Liver (tissue), 9 donors: ENCODE data around the gene CDH16. TPM values are rescaled to one million over a fixed set of nuclear protein-coding genes. Genes with fewer than 3 reads are reported as not detected.

ENCODE experiments used
- DNase-seq: peaks from one replicate; pipeline ENCODE4 v3.0.0-alpha.2; 2017; ENCODE audit warnings: low spot score
- H3K27ac ChIP-seq, 2 donors: one replicate each; pipeline ENCODE4 v1.7.0; 2013; ENCODE audit warnings: inconsistent platforms in 2 of 2, low read length in 2 of 2, control low read depth in 1 of 2, low read depth in 1 of 2, mild to moderate bottlenecking in 1 of 2
- H3K27me3 ChIP-seq, 4 donors: one replicate each; pipeline versions ENCODE4 v1.6.1 to v1.7.0; 2013; ENCODE audit warnings: low read length in 3 of 4, inconsistent platforms in 1 of 4, mild to moderate bottlenecking in 1 of 4, moderate library complexity in 1 of 4; ENCODE audit not compliant: control insufficient read depth in 4 of 4, insufficient read depth in 4 of 4
- H3K36me3 ChIP-seq, 4 donors: one replicate each; pipeline versions ENCODE4 v1.6.1 to v1.7.0; 2013; ENCODE audit warnings: low read length in 3 of 4, mild to moderate bottlenecking in 3 of 4, low read depth in 1 of 4, moderate library complexity in 1 of 4; ENCODE audit not compliant: control insufficient read depth in 4 of 4, insufficient read depth in 3 of 4
- H3K4me1 ChIP-seq, 4 donors: one replicate each; pipeline versions ENCODE4 v1.6.1 to v1.7.0; 2013; ENCODE audit warnings: low read length in 3 of 4, mild to moderate bottlenecking in 3 of 4, moderate library complexity in 1 of 4; ENCODE audit not compliant: control insufficient read depth in 4 of 4, insufficient read depth in 4 of 4
- H3K4me3 ChIP-seq, 3 donors: one replicate each; pipeline versions ENCODE4 v1.6.1 to v1.7.0; 2013; ENCODE audit warnings: low read length in 3 of 3, control low read depth in 1 of 3, low read depth in 1 of 3, mild to moderate bottlenecking in 1 of 3
- H3K9ac ChIP-seq, 2 donors: one replicate each; pipeline ENCODE4 v1.7.0; 2013; ENCODE audit warnings: low read length in 2 of 2, mild to moderate bottlenecking in 2 of 2, moderate library complexity in 2 of 2, control low read depth in 1 of 2, low read depth in 1 of 2
- H3K9me3 ChIP-seq, 4 donors: one replicate each; pipeline versions ENCODE4 v1.6.1 to v1.7.0; 2013; ENCODE audit warnings: low read length in 3 of 4; ENCODE audit not compliant: control insufficient read depth in 4 of 4
- EGR1 ChIP-seq, 2 donors: IDR thresholded peaks; 2 replicates each; pipeline ENCODE4 v1.6.1; 2016 to 2018; ENCODE audit warnings: antibody characterized with exemption in 2 of 2, low read depth in 2 of 2
- FOXA1 ChIP-seq: IDR thresholded peaks from 2 replicates; pipeline ENCODE4 v1.6.1; 2016; ENCODE audit warnings: antibody characterized with exemption
- FOXA2 ChIP-seq: IDR thresholded peaks from 2 replicates; pipeline ENCODE4 v1.6.1; 2016; ENCODE audit warnings: antibody characterized with exemption
- GABPA ChIP-seq, 2 donors: IDR thresholded peaks in 1 of 2; conservative IDR thresholded peaks in 1 of 2; 2 replicates each; pipeline ENCODE4 v1.6.1; 2016; ENCODE audit warnings: antibody characterized with exemption in 2 of 2, mild to moderate bottlenecking in 1 of 2, moderate library complexity in 1 of 2
- HNF4G ChIP-seq: IDR thresholded peaks from 2 replicates; pipeline ENCODE4 v1.6.1; 2016; ENCODE audit warnings: antibody characterized with exemption
- JUND ChIP-seq, 2 donors: IDR thresholded peaks; 2 replicates each; pipeline ENCODE4 v1.6.1; 2016; ENCODE audit warnings: antibody characterized with exemption in 2 of 2
- NR2F2 ChIP-seq: IDR thresholded peaks from 2 replicates; pipeline ENCODE4 v1.6.1; 2016; ENCODE audit warnings: antibody characterized with exemption
- RAD21 ChIP-seq, 2 donors: IDR thresholded peaks; 2 replicates each; pipeline ENCODE4 v1.6.1; 2016; ENCODE audit warnings: antibody characterized with exemption in 2 of 2, mild to moderate bottlenecking in 2 of 2
- RXRA ChIP-seq, 2 donors: IDR thresholded peaks; 2 replicates each; pipeline ENCODE4 v1.6.1; 2017 to 2018; ENCODE audit warnings: antibody characterized with exemption in 2 of 2, mild to moderate bottlenecking in 1 of 2
- WGBS: extraction: QIAGEN DNeasy Blood & Tissue Kit; methylation state at CpG from one replicate; pipeline ENCODE4 v1.1.7; 2013; 5-methylcytosine and 5-hydroxymethylcytosine counted together
- polyA plus RNA-seq, 2 donors: library from polyadenylated mRNA; stranded (reverse) in 1 of 2; unstranded in 1 of 2; fragments of 200-250 nt in 1 of 2; fragments of >200 nt in 1 of 2; fragmentation: Nextera tagmentation in 1 of 2; extraction: Ambion mirVana in 1 of 2; gene quantifications; one replicate each; pipeline versions ENCODE4 v1.2.1 to v1.2.3, GENCODE V29; 2013 to 2015
- total RNA-seq, 2 donors: library from RNA; depleted of rRNA; stranded (reverse); fragments of >200 nt; gene quantifications; one replicate each; pipeline ENCODE4 v1.2.3, GENCODE V29; 2014
- TF ChIP-seq, protein P1 (sequence below): IDR thresholded peaks from 2 replicates; pipeline ENCODE4 v1.6.1; 2016; ENCODE audit warnings: antibody characterized with exemption, mild to moderate bottlenecking
- TF ChIP-seq, protein P2 (sequence below): IDR thresholded peaks from 2 replicates; pipeline ENCODE4 v1.6.1; 2016; ENCODE audit warnings: antibody characterized with exemption
- TF ChIP-seq, protein P3 (sequence below): IDR thresholded peaks from 2 replicates; pipeline ENCODE4 v1.6.1; 2016; ENCODE audit warnings: antibody characterized with exemption
- TF ChIP-seq, protein P4 (sequence below): fragments of 150-350 bp; IDR thresholded peaks from 2 replicates; pipeline ENCODE4 v1.5.1; 2017; ENCODE audit warnings: improper control_type of control experiment, low read depth, low read length; ENCODE audit not compliant: missing input control
- donor health status: healthy.
- donor health status: healthy.
- donor health status: healthy.
- donor health status: healthy.
- donor health status: healthy.

Gene CDH16
- total and polyA plus RNA-seq, 4 donors: 0.56 TPM; not detected in 3

DNA sequence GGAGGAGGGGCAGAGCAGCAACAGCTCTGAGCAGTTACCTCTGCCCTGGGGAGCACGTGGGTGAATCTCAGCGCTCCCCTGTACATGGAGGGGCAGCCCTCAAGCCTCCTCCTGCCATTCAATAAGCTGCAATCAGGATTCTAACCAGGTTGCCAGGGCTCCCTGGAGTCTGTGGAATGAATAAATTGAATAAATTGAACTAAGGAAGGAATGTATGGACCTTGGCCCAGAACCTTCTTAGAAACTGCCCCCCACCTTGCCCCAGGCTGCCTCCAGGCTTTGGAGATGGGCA is 1.6 kb upstream of the CDH16 start (continued):
- TF ChIP-seq, protein P1, sequence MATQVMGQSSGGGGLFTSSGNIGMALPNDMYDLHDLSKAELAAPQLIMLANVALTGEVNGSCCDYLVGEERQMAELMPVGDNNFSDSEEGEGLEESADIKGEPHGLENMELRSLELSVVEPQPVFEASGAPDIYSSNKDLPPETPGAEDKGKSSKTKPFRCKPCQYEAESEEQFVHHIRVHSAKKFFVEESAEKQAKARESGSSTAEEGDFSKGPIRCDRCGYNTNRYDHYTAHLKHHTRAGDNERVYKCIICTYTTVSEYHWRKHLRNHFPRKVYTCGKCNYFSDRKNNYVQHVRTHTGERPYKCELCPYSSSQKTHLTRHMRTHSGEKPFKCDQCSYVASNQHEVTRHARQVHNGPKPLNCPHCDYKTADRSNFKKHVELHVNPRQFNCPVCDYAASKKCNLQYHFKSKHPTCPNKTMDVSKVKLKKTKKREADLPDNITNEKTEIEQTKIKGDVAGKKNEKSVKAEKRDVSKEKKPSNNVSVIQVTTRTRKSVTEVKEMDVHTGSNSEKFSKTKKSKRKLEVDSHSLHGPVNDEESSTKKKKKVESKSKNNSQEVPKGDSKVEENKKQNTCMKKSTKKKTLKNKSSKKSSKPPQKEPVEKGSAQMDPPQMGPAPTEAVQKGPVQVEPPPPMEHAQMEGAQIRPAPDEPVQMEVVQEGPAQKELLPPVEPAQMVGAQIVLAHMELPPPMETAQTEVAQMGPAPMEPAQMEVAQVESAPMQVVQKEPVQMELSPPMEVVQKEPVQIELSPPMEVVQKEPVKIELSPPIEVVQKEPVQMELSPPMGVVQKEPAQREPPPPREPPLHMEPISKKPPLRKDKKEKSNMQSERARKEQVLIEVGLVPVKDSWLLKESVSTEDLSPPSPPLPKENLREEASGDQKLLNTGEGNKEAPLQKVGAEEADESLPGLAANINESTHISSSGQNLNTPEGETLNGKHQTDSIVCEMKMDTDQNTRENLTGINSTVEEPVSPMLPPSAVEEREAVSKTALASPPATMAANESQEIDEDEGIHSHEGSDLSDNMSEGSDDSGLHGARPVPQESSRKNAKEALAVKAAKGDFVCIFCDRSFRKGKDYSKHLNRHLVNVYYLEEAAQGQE: no peak
- TF ChIP-seq HNF4G: no peak
- no peak for TF ChIP-seq RAD21 (IDR thresholded peaks at IDR 0.05)
- TF ChIP-seq EGR1 (IDR thresholded peaks at IDR 0.05; ENCODE audit: low read depth in 2 of 2): no peak
- no peak for TF ChIP-seq NR2F2

DNA sequence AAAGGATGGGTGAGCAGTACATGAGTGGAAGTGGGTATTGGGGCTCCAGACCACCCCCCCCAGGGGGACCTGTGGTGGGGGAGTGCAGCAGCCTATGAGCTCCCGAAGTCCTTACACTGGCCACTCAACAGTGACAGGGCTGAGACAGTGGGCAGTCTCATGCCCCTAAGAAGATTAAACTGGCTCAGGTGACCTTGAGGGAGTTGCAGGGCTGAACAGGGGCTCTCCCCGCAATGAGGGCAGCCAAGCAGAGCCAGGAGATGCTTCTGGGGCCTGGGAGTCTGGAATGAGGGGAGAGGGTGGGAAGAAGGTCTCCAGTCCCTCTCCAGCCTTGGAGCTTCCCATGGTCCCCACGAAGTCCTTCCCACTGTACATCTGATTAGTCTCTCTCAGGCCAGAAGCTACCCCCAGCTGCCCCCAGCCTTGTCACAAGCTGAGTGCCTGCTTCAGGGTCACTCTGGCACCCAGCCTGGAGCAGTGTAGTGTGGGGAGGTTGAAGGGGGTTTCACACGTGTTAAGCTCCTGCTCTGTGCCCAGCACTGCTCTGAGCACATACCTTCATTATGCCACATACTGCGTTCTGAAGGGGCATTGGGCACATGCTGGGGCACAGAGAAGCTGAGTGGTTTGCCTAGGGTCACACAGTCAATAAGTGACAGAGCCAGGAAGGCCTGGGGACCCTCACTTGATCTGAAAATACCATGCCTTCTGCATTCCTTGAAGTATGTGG is 1.0 kb upstream of the CDH16 start:
- H3K36me3 ChIP-seq: no peaks in the 10 kb centered on the region
- WGBS: 87% methylated on average over 5 of the region's 5 CpGs
- TF ChIP-seq HNF4G: no peak
- TF ChIP-seq, protein P2, sequence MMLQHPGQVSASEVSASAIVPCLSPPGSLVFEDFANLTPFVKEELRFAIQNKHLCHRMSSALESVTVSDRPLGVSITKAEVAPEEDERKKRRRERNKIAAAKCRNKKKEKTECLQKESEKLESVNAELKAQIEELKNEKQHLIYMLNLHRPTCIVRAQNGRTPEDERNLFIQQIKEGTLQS: no peak
- TF ChIP-seq RXRA (IDR thresholded peaks at IDR 0.05): no peak
- no peak overlapping the region for H3K4me3 ChIP-seq
- H3K27me3 ChIP-seq: no peaks in the 10 kb centered on the region
- H3K9ac ChIP-seq: no peak overlapping the region
- no peak overlapping the region for H3K27ac ChIP-seq
- H3K4me1 ChIP-seq: peaks cover 0 to 4% (median under 1%) of the 10 kb centered on the region in 4 donors
- no peaks in the 10 kb centered on the region for H3K9me3 ChIP-seq
- DNase-seq: no peak

DNA sequence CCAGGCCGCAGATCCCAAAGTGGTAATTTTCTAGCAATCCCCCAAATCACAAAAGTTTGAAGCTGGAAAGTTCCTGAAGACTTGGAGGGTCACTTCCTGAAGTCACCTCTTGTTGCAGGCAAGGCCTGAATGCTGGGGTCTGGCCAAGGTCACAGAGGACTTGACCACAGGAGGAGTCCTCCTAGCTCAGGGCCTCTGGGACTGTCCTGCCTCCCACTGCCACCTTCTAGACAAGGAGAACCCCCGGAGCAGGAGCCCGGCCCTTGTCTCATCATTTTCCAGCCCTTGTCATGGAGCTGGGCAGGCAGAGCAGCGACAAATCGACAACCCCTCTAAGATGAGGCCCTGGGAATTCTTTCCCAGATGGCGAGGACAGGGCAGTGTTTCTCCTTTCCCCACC is 330 bp downstream of the CDH16 start:
- H3K9ac ChIP-seq: no peak overlapping the region
- H3K27me3 ChIP-seq: no peaks in the 10 kb centered on the region
- DNase-seq: no peak
- no peak for TF ChIP-seq FOXA2
- no peak for TF ChIP-seq JUND (IDR thresholded peaks at IDR 0.05)
- TF ChIP-seq FOXA1: no peak
- TF ChIP-seq, protein P3, sequence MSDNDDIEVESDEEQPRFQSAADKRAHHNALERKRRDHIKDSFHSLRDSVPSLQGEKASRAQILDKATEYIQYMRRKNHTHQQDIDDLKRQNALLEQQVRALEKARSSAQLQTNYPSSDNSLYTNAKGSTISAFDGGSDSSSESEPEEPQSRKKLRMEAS: no peak
- TF ChIP-seq GABPA (IDR thresholded peaks at IDR 0.05 in 1 of 2, conservative IDR thresholded peaks at IDR 0.05 in 1 of 2): no peak
- TF ChIP-seq, protein P4, sequence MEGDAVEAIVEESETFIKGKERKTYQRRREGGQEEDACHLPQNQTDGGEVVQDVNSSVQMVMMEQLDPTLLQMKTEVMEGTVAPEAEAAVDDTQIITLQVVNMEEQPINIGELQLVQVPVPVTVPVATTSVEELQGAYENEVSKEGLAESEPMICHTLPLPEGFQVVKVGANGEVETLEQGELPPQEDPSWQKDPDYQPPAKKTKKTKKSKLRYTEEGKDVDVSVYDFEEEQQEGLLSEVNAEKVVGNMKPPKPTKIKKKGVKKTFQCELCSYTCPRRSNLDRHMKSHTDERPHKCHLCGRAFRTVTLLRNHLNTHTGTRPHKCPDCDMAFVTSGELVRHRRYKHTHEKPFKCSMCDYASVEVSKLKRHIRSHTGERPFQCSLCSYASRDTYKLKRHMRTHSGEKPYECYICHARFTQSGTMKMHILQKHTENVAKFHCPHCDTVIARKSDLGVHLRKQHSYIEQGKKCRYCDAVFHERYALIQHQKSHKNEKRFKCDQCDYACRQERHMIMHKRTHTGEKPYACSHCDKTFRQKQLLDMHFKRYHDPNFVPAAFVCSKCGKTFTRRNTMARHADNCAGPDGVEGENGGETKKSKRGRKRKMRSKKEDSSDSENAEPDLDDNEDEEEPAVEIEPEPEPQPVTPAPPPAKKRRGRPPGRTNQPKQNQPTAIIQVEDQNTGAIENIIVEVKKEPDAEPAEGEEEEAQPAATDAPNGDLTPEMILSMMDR: no peak
- no peak for TF ChIP-seq RXRA (IDR thresholded peaks at IDR 0.05)
- H3K4me3 ChIP-seq: no peak overlapping the region
- no peak overlapping the region for H3K27ac ChIP-seq
- no peaks in the 10 kb centered on the region for H3K9me3 ChIP-seq
- H3K36me3 ChIP-seq: no peaks in the 10 kb centered on the region
- H3K4me1 ChIP-seq: peaks cover 0 to 4% (median 0%) of the 10 kb centered on the region in 4 donors
- WGBS: 95% methylated on average over 6 of the region's 6 CpGs
